Hematopoietic multipotent progenitor cell treated with erythropoietin and hydrocortisone succinate and interleukin-3 and kit ligand, for 4 days (in vitro differentiated cells): Measurements from ENCODE around the gene SLC24A4.

Experiments used
- DNase-seq: peaks from one replicate; pipeline ENCODE4 v3.0.0-alpha.2; 2015

SLC24A4 gene

GRCh38 chr14:92507174-92507768, 184.3 kb downstream of the SLC24A4 start:
- peak; percentile 47 for DNase-seq

DNA sequence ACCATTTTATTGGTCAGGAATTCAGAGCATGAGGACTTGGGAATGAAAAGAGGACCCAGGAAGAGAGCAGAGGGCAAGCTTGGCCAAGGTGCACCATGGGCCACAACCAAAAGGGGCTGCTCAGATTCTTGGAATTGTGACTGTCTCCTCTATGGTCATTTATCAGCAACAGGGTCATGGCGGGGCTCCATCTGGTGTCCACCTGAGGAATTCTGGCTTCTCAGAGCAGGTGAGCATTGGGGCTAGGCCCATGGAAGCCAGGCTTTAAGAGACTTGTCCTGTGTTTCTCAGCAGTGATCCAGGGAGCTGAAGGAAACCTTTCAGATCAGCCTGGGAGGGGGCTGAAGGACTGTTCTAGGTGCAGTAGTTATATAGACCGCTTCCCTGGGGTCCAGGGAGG, 188.0 kb downstream of the SLC24A4 start:
- DNase-seq: no peak

- DNase-seq: no peak
These were observed 188.7 kb downstream of the SLC24A4 start for GRCh38 chr14:92511453-92512238.

GRCh38 chr14:92512807-92513203, 189.8 kb downstream of the SLC24A4 start:
- no peak for DNase-seq

DNA sequence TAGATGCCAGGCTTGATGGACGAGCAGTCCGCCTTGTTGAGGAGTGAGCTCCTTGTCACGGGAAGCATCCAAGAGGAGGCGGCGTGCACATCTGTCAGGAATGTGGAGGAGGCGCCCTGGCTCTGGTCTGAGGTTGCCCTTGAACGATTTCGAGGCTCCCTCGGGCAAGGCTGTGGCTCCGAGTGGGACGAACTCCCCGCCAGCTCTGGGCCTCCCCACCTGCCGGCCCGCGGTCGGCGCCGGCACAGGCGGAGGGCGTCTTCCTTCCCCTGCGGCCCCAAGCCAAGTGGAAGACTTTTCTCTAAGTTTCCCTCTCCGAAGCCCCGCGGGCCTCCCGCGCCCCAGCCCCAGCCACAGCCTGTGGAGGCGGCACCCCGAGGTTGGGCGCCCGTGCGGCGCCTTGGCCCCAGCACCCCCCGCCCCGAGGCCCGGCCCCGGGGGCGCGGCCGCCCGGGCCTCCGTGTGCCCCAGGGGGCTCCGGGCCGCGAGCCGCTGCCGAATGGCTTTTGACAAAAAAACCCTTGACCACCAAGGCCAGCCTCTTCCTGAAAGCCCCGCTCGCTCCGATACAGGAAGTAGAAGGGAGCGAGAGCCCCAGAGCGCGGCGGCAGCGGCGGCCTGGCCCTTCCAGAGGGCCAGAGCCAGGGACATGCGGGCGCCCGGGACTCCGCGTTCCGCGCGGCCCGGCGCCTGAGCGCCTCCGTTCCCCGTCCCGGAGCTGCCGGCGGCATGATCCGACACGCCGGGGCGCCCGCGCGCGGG, 190.4 kb downstream of the SLC24A4 start, which contains the start of gene RIN3:
TSS of gene RIN3 (plus strand) at position 578 of the 762 bp plus-strand sequence. CDS start at position 730, 152 bp downstream.
- DNase-seq: peak; percentile 89

GRCh38 chr14:92513966-92514843, 191.2 kb downstream of the SLC24A4 start:
- DNase-seq: peak; percentile 62

DNA sequence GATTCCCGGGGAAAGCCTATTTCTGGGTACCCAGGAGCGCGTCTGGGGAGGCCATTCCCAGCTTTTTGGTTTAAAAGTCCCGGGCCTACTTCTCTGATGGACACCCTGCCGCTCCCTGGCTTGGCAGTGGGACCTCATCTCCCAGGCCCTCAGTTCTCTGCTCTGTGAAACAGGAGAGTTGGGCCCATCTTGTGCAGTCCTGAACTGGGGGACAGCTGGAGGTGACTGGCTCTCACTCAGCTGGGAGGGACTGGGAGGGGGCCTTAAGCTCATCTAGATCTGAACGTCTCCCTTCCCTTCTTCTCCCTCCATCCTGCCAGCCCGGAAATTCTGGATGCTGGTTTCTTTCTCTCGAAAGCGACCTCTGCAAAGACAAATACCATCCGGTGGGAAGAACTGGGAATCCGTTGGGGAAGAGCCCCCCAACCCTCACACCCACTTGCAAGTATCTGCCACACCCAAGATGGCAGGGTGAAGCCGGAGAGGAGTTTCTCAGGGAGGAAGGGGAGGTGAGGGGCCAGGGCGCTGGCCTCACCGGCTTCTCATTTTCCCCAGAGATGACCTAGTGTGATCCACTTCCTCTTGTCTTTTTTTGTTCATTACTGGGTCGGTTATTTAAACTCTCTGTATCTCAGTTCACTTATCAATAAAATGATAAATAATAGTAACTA, 192.0 kb downstream of the SLC24A4 start:
- no peak for DNase-seq

- DNase-seq: peak; percentile 60
These were observed 192.8 kb downstream of the SLC24A4 start for GRCh38 chr14:92515546-92516343.

- no peak for DNase-seq
These were observed 193.5 kb downstream of the SLC24A4 start for GRCh38 chr14:92516344-92516965.

DNA sequence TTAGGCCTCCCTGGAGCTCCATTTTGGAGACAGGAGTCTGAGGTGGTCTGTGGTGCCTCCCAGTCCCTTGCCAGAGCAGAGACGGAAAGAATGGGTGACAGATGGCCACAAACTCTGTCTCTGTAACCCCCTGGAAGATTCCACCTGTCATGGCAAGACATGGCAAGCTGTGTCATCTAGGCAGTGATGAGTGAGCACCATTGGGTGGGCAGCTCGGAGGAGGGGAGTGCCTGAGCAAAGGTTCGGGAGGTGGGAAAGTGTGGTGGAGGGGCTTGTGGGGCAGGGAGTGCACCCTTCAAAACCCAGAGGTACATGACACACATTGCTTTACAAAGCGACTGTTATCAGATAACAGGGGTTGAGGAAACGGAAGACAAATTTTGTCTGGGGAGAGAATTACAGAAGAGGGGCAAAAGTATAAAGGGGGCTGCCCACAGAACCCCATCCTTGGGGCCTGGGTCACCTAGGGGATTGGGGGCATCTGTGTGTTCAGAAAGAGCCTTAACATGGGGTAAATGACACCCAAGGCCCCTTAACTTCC, 194.1 kb downstream of the SLC24A4 start:
- peak; percentile 58 for DNase-seq

GRCh38 chr14:92517761-92518160, 194.8 kb downstream of the SLC24A4 start:
- DNase-seq: no peak

DNA sequence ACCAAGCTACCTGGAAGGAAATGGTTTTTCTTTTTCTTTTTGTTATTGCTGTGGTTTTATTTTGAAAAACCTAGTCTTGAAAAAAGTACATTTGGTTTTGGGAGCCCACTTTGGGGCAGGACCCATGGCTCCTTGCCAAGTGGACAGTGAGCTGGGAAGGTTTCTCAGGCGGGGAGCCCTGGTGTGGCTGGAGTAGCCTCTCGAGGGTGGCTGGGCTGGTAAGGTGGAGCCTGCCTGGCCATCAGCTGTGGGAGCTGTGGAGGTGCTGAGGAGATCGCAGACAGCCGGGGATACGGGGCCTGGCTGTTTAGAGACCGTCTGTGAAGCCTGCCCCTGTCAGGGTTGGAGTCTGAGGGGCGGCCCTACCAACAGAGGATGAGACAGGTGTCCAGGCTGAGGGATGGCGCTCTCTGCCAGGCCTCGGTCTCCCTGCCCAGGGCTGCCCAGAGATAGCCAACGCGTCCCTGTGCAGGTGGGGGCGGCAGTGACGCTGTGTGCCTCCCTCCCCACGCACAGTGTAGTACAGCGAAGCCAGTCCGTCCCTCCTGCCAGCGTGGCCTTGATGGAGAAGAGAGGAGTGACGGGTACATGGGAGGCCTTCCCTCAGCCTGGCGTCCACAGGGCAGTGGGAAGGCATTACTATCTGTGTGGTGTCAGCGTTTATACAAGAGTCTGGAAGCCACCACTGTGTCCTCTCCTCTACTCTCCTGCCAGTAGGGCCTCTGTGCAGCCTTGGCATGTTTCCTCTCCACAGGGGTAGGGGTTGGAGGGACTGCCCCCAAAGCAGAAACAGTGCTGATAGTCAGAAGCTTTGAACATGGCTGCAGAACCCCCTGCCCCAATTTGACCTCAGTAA, 196.5 kb downstream of the SLC24A4 start:
- no peak for DNase-seq

DNA sequence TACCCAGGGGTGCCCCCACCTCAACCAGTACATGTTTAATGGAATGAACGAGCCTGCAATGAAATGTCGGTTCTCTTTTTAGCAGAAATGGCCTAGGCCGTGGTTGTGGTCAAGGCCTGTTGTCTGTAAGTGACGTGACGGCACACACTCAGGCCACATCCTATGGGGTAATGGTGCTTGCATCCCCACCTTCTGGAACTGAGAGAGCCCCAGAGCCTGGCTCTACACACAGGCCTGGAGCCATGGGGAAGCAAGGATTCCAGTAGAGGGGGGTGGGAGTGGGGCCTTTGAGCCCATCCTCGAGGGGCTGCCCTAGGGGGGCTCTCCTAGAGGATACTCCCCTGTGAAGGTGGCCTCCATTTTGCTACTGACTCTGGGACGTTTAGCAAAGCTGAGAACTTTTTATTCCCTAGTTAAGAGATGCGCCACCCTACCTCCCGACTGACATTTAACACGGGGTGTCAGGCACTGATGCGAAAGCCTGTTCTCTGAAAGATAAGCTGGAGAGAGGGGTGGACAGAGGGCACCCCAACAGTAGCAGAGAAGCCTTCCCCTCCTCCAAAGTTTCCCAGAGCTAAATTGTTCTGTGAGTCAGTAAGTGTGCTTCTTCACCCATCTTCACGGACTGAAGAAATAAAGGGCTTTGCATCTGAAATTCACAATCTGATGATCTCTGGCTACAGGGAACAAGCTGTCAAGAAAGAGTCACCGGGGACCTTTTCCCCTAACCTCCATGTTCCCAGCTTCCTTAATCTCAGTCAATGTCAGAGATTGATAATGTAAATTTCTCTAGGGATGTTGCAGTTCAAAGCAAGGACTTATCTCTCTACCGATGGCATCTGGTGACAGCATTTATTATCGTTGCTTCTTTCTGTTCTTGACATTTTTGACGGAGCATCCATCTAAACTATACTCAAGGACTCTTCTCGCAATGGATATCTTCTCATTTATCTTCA, 197.4 kb downstream of the SLC24A4 start:
- DNase-seq: peak; percentile 80

- no peak for DNase-seq
These were observed 198.1 kb downstream of the SLC24A4 start for GRCh38 chr14:92521058-92521415.

- DNase-seq: no peak
These were observed 200.8 kb downstream of the SLC24A4 start for GRCh38 chr14:92523752-92524151.

DNA sequence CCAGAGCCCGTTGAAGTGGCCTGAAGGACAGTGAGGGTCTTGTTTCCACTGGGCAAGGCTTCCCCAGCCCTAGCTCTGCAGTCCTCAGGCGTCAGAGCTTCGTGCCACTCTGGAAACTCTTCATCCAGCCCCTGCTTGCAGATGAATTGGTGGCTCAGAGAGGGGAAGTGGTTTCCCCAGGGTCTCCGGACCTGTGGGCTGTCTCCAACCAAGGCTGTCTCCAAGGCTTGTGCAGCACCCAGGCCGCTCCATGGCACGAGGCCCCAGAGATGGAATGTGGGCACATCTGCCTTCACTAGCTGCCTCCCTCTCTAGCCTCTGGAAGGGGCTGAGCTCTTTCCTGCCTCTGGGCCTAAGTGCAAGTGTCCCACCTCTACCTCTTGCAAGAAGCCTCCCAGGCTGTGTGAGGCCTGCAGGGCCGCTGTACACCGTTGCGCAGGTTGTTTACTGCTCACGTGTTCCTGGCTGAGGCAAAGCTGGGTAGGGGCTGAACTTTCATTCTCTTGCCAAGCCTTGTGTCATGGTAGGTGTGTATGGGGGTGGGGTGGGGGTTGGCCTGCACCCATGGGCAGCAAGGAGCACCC, 201.7 kb downstream of the SLC24A4 start:
- peak; percentile 82 for DNase-seq

DNA sequence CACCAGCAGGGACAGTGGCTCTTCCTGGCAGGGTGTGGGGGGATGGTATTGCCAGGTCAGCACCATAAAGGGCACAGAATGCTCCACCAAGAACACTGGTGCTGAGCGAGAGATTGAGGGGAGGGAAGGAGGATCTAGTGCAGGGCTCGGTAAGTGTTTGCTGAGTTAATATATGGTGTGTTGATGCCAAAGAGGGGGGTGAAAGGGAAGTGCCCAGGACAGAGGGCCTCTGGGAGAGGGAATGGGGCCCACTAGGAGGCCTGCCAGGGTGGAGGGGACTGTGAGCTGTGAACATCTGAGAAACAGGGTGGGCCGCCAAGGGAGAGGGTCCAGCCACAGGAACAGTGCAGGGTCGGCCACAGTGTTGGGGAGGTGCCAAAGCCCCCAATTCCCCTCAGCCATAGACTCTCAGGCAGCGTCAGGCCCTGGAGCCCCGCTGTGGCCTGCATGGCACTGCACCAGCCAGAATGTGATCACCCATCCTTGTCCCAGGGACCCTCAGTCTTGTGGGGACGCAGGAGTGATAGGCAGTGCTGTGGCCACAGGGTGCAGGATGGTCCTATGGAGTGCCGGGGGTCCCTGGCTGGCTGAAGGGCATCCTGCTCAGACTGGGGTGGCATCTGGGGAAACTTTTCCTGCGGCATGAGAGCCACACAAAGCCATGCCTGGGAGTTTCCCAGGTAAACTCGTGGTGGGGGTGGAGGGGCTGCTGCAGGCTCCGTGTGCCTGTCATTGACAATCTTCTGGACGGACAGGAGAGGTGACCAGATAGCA, 202.5 kb downstream of the SLC24A4 start:
- DNase-seq: no peak
